Mucosa of descending colon (tissue), 3 donors: ENCODE data around the gene GGA3. TPM values are rescaled to one million over a fixed set of nuclear protein-coding genes. Genes with fewer than 3 reads are reported as not detected.
A peak's percentile ranks its signal among the peaks of the same experiment; 100 is the strongest.

ENCODE experiments used
- ATAC-seq: fragments of 200-7000 bp; cut with Tn5 transposase; one replicate; pipeline ENCODE4 v1.9.1; 2020; ENCODE audit warnings: mild to moderate bottlenecking, moderate library complexity
- DNase-seq, 3 donors: peaks; one replicate each; pipeline ENCODE4 v3.0.0-alpha.2; 2020
- H3K36me3 ChIP-seq: fragments of 200-600 bp; one replicate; pipeline ENCODE4 v1.8.0; 2021; ENCODE audit warnings: low read depth, mild to moderate bottlenecking
- H3K4me1 ChIP-seq: fragments of 200-600 bp; one replicate; pipeline ENCODE4 v1.8.0; 2021; ENCODE audit warnings: low read depth, mild to moderate bottlenecking
- H3K4me3 ChIP-seq: fragments of 200-600 bp; one replicate; pipeline ENCODE4 v1.8.0; 2021; ENCODE audit warnings: mild to moderate bottlenecking
- H3K9me3 ChIP-seq: fragments of 200-600 bp; one replicate; pipeline ENCODE4 v1.8.0; 2021; ENCODE audit warnings: mild to moderate bottlenecking
- CTCF ChIP-seq: fragments of 200-600 bp; IDR thresholded peaks from one replicate; pipeline ENCODE4 v1.8.0; 2022; ENCODE audit warnings: antibody characterized with exemption, mild to moderate bottlenecking
- intact Hi-C, 2 donors: fragments of 100-400 bp; cut with DNase I in 1 of 2; cut with micrococcal nuclease in 1 of 2; formaldehyde crosslinking; loops; one replicate each; pipeline versions ENCODE4 v1.11.0 to v1.11.1; 2022; cut with DNase I, micrococcal nuclease
- total RNA-seq, 3 donors: library from RNA; stranded (reverse); fragmentation: NEBNext Ultra II Directional in 2 of 3; extraction: Animal tissue kit (Norgen Biotek cat#: 25700) in 2 of 3; gene quantifications; one replicate each; pipeline versions ENCODE4 v1.2.1 to v1.2.4, GENCODE V29; 2021 to 2023
- donor health status: DM: no; HTN: no; CAD: no; lungs with moderate emphysema.
- donor health status: DM: no; HTN: no; CAD: no.
- donor health status: DM: no; HTN: yes; CAD: no.

Gene GGA3
- total RNA-seq, 3 donors from 2014 or later, result 45.3 to 54.8 (median 49.3) TPM

- no peak for DNase-seq
- no peak for TF ChIP-seq CTCF
- no peaks in the 10 kb centered on the region for H3K4me1 ChIP-seq
- intact Hi-C loops, result no loop called here
- no peak overlapping the region for H3K4me3 ChIP-seq
- H3K9me3 ChIP-seq, result no peaks in the 10 kb centered on the region
- ATAC-seq, result no peak
- peaks cover 3% of the 10 kb centered on the region for H3K36me3 ChIP-seq
Measured at GRCh38 chr17:75277664-75278071, 16.3 kb upstream of the GGA3 start.

- no peak for TF ChIP-seq CTCF
- Histone ChIP-seq H3K36me3 (peaks cover 3% of the 10 kb centered on the region), H3K4me1 (peaks cover 14% of the 10 kb centered on the region), H3K9me3 (no peaks in the 10 kb centered on the region), H3K4me3 (no peak overlapping the region)
- ATAC-seq, result no peak
- intact Hi-C loops, result no loop called here
- no peak for DNase-seq
Measured at GRCh38 chr17:75273977-75274708, 12.7 kb upstream of the GGA3 start.

GRCh38 chr17:75272848-75273184 lies 11.4 kb upstream of the GGA3 start:
- intact Hi-C loops, result no loop called here
- no peak for ATAC-seq
- Histone ChIP-seq H3K36me3 (no peaks in the 10 kb centered on the region), H3K4me1 (peaks cover 14% of the 10 kb centered on the region), H3K4me3 (no peak overlapping the region), H3K9me3 (no peaks in the 10 kb centered on the region)
- no peak for DNase-seq
- no peak for TF ChIP-seq CTCF

GRCh38 chr17:75271955-75272847 lies 10.8 kb upstream of the GGA3 start:
- H3K4me1 ChIP-seq, result peaks cover 18% of the 10 kb centered on the region
- no peak for DNase-seq
- no peak for TF ChIP-seq CTCF
- intact Hi-C loops, result no loop called here
- H3K36me3 ChIP-seq, result no peaks in the 10 kb centered on the region
- ATAC-seq, result no peak
- H3K4me3 ChIP-seq, result peak overlapping the region; percentile 59
- H3K9me3 ChIP-seq, result no peaks in the 10 kb centered on the region

- peak; percentile 86 for ATAC-seq
- Histone ChIP-seq H3K9me3 (no peaks in the 10 kb centered on the region), H3K36me3 (peaks cover 8% of the 10 kb centered on the region), H3K4me3 (peak overlapping the region; percentile 59), H3K4me1 (peaks cover 22% of the 10 kb centered on the region)
- peak; percentile 97 for TF ChIP-seq CTCF
- intact Hi-C loops, result no loop called here
- peak; percentile 86 to 91 (median 89) for DNase-seq
Measured at GRCh38 chr17:75271233-75271954, 10.0 kb upstream of the GGA3 start.
